ENCODE measurements around the gene MC1R. TPM values are rescaled to one million over a fixed set of nuclear protein-coding genes. Genes with fewer than 3 reads are reported as not detected.

The MC1R gene
- total RNA-seq, 6 experiments from 2014 or later, result 0.31 to 1.6 (median 0.77) TPM

GRCh38 chr16:89936034-89936433 lies 17.4 kb downstream of the MC1R start:
- 45% methylated on average over 1 of the region's 13 CpGs for WGBS (ENCODE audit: insufficient coverage, low coverage, low lambda C conversion rate, missing lambda C conversion rate)
- Histone ChIP-seq H3K36me3 (no peaks in the 10 kb centered on the region), H3K4me3 (no peak overlapping the region), H3K27me3 (no peaks in the 10 kb centered on the region), H3K27ac (no peak overlapping the region), H3K9me3 (no peaks in the 10 kb centered on the region), H3K4me1 (no peaks in the 10 kb centered on the region)
- DNase-seq, result no peak
- ATAC-seq, result no peak
- TF ChIP-seq POLR2A (IDR thresholded peaks at IDR 0.05), result no peak
- TF ChIP-seq, protein P1, sequence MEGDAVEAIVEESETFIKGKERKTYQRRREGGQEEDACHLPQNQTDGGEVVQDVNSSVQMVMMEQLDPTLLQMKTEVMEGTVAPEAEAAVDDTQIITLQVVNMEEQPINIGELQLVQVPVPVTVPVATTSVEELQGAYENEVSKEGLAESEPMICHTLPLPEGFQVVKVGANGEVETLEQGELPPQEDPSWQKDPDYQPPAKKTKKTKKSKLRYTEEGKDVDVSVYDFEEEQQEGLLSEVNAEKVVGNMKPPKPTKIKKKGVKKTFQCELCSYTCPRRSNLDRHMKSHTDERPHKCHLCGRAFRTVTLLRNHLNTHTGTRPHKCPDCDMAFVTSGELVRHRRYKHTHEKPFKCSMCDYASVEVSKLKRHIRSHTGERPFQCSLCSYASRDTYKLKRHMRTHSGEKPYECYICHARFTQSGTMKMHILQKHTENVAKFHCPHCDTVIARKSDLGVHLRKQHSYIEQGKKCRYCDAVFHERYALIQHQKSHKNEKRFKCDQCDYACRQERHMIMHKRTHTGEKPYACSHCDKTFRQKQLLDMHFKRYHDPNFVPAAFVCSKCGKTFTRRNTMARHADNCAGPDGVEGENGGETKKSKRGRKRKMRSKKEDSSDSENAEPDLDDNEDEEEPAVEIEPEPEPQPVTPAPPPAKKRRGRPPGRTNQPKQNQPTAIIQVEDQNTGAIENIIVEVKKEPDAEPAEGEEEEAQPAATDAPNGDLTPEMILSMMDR (IDR thresholded peaks at IDR 0.05), result no peak
- intact Hi-C loops (cut with DNase I), result no loop called here

GRCh38 chr16:89936508-89936907 lies 17.8 kb downstream of the MC1R start:
- H3K9me3 ChIP-seq, result no peaks in the 10 kb centered on the region
- ATAC-seq, result no peak
- no peak for TF ChIP-seq POLR2A (IDR thresholded peaks at IDR 0.05)
- TF ChIP-seq, protein P1 (IDR thresholded peaks at IDR 0.05), result no peak
- H3K4me3 ChIP-seq, result no peak overlapping the region
- H3K36me3 ChIP-seq, result no peaks in the 10 kb centered on the region
- intact Hi-C loops (cut with DNase I), result no loop called here
- no peaks in the 10 kb centered on the region for H3K4me1 ChIP-seq
- no CpG with 5 or more reads among the region's 14 CpGs for WGBS (ENCODE audit: insufficient coverage, low coverage, low lambda C conversion rate, missing lambda C conversion rate)
- no peak for DNase-seq
- no peaks in the 10 kb centered on the region for H3K27me3 ChIP-seq
- no peak overlapping the region for H3K27ac ChIP-seq

DNA sequence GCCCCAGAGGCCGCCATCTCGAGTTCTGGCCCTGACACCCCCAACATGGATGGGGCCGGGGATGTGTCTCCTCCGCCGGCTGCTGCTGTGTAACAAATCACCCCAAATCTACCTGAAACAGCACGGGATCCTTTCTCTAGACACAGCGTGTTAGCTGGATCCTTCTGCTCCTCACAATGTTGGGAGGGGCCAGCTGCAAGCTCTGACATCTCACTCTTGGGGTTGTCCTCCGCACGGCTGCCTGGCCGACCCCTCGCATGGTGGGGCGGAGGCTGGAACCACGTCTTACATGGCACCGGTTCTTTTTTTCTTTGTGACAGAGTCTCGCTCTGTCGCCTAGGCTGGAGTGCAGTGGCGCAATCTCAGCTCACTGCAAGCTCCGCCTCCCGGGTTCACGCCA lies 18.3 kb downstream of the MC1R start:
- intact Hi-C loops (cut with DNase I), result no loop called here
- Histone ChIP-seq H3K4me1 (no peaks in the 10 kb centered on the region), H3K27me3 (no peaks in the 10 kb centered on the region), H3K9me3 (no peaks in the 10 kb centered on the region), H3K36me3 (no peaks in the 10 kb centered on the region), H3K27ac (no peak overlapping the region), H3K4me3 (no peak overlapping the region)
- 95% methylated on average over 4 of the region's 20 CpGs for WGBS (ENCODE audit: insufficient coverage, low coverage, low lambda C conversion rate, missing lambda C conversion rate)
- ATAC-seq, result no peak
- TF ChIP-seq, protein P1 (IDR thresholded peaks at IDR 0.05), result no peak
- no peak for TF ChIP-seq POLR2A (IDR thresholded peaks at IDR 0.05)
- DNase-seq, result no peak

- DNase-seq (no peak), ATAC-seq (no peak)
- 69% methylated on average over 21 of the region's 21 CpGs for WGBS (ENCODE audit: insufficient coverage, low coverage, low lambda C conversion rate, missing lambda C conversion rate)
- intact Hi-C loops (cut with DNase I), result no loop called here
- no peaks in the 10 kb centered on the region for H3K27me3 ChIP-seq
- TF ChIP-seq POLR2A (IDR thresholded peaks at IDR 0.05), result no peak
- TF ChIP-seq, protein P1 (IDR thresholded peaks at IDR 0.05), result no peak
- no peak overlapping the region for H3K27ac ChIP-seq
- no peaks in the 10 kb centered on the region for H3K4me1 ChIP-seq
- no peaks in the 10 kb centered on the region for H3K9me3 ChIP-seq
- H3K36me3 ChIP-seq, result no peaks in the 10 kb centered on the region
- H3K4me3 ChIP-seq, result no peak overlapping the region
These were observed 19.7 kb downstream of the MC1R start for GRCh38 chr16:89938175-89938885.

Measured in right lobe of liver (tissue), 6 donors.